Endometrium (tissue), 2 donors: ENCODE data around the gene KCNT1.

ENCODE experiments used
- FAIRE-seq: peaks from 2 replicates; lab custom pipeline; 2012; peaks lifted over from hg19 to GRCh38; lab: Jason Lieb, UNC
- donor health status: control.
- donor health status: control.

KCNT1 gene

GRCh38 chr9:135700525-135700924 lies 1.5 kb upstream of the KCNT1 start:
- no peak for FAIRE-seq

DNA sequence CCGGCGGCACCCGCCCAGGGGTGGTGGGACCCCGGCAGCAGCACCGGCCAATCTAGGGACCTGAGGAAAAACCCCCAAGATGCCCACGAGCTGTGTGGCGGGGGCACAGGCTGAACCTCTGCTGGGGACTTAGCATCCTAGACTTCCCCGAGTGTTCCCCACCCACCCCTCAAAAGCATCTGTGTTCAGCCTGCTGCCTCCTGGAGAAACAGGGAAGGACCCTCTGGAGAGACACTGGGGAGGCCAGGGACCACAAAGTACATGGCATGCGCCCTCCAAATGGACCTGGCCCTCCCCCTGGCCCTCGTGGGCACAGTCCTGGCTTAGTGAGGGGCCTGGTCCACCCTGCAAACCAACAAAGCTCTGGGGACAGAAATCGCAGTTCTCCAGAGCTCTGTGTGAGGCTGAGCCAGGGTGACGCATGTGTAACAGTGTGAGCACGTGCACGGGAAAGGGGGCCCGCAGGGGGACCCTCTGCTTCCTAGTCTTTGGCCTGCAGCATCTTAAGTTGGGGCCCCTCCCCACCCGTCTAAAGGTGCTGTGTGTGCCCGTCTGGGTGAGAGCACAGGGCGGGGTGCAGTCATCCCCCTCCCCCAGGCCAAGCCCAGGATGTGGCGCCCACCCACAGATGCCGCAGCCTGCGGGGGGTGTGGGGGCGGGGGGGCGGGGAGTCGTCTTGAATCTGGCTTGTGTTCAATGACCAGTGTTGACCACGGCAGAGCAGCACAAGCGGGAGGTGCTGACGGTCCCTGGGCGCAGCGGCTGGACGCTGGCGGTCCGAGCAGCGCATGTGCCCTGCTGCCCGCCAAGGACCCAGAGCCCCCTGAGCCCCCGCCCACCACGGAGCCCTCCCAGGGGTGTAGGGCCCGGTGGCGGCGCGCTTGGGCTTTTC lies 672 bp upstream of the KCNT1 start:
- FAIRE-seq = no peak

- FAIRE-seq = no peak
These were observed 1.7 kb downstream of the KCNT1 start for GRCh38 chr9:135703726-135704125.

DNA sequence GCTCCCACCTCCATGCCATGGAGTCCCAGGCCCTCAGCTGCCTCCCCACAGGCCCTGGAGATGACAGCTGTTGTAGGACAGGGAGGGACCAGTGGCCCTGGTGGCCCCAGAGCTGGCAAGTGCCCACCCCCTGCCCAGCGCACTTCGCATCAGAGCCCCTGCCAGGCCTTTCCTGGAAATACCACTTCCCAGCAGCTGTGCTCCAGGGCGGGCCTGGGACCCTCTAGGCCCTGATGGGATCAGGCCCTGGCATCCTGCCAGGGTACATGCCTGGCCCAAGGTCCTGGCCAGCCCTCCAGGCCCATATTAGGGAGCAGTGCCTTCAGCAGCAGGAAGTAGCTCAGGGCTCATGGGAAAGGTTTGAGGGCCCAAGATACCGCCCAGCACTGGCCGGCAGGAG lies 2.5 kb downstream of the KCNT1 start:
- no peak for FAIRE-seq

DNA sequence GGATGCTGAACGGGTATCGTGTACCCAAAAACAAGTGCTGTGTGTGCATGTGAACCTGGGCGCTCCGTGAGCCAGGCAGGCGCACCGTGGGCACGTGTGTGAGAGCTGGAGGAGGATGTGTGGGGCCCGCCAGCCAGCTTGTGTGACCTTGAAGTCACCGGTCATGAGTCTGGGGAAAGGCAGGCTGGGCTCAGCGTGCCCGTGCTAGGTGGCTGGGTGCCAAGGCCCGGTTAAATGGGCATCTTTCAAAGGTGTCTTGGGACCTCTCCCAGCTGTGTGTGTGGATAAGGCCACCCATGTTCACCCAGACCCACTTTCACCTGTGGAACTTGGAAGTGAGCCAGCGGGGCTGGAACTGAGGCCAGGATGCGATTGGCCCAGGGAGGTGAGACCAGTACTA lies 3.4 kb downstream of the KCNT1 start:
- no peak for FAIRE-seq

DNA sequence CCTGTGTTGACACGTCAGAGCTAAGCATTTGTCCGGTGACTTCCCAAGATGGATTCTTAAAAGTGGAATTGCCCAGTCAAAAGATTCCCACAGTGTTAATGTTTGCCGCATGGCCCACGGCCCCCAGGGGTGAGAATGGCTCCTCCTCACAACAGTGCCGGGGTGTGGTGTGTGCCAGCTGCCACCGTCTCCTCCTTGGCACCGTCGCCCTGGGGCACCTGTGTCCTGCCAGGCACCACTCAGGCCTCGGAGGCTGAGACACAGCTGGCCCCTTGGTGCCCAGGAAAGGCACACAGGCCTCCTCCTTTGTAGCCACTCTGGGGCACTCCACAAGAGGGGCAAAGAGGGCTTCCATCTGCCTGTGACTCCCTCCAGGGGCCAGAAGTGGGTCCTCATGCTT lies 4.3 kb downstream of the KCNT1 start:
- FAIRE-seq = no peak

- no peak for FAIRE-seq
These were observed 5.5 kb downstream of the KCNT1 start for GRCh38 chr9:135707252-135708138.

DNA sequence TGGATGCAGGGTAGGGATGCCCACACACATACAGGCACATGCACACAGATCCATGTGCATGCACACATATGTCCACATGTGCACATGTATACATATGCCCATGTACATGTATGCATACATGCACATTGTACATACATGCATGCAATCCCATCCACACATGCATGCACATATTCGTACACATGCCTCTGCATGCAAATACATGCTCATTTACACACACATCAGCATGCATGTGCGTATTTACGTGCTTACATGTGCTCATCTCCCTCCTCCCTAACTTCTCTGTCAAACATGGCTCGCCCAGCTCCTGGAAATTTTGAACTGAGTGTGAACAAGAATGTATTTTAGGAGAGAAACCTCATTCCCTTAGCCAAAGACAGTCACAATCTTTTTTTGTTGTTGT lies 6.2 kb downstream of the KCNT1 start:
- FAIRE-seq = no peak

DNA sequence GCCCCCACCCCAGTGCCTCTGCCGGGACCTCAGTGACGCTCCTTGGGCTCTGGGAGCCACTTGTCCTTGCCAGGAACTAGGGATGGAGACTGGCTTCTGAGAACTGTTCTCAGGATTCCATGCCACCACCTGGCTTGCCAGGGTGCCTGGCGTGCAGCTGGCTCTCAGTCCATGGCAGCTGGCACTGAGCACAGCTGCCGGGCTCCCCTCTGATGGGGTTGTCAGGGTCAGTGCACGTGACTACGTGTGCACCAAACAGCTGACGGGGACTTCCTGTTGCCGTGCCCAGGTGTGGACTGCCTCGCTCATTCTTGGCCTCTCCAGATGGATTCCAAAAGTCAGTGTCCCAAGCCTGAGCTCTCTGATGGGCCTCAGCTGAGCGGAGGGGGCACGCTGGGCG lies 9.4 kb downstream of the KCNT1 start:
- no peak for FAIRE-seq

- FAIRE-seq = no peak
These were observed 9.9 kb downstream of the KCNT1 start for GRCh38 chr9:135711881-135712280.

GRCh38 chr9:135712613-135713295 lies 10.8 kb downstream of the KCNT1 start:
- FAIRE-seq = no peak

DNA sequence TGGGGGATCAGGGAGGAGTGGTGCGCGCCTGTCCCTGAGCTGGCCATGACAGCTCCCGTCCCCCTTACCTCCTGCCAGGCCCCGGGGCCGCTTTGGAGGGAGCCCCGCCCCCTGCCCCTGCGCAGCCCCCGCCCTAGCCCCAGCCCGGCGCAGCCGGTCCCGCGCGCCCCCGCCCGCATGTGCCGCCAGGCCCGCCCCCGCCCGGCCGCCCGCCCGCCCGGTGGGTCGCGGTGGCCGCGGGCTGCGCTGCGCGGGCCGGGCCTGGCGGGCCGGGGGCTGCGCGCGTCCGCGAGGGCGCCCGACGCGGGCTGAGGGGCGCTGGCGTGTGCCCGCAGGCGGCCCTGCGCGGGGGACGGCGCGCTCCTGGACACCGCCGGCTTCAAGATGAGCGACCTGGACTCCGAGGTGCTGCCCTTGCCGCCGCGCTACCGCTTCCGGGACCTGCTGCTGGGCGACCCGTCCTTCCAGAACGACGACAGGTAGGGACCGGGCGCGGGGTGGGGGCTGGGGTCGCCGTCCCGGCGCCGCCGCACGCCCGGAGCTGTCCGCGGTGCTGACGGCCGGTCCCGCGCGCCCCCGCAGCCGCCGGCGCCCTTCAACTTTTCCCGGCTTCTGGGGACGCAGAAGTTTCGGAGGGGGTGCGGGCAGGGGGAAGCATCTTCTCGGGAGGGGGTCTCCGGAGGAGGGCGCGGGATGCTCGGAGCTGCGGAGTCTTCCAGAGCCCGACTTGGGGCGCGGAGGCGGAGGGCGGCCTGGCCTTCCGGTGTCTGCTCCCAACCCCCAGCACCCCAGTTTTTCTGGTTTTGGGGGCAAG lies 12.5 kb downstream of the KCNT1 start:
- FAIRE-seq = no peak

- FAIRE-seq = no peak
These were observed 13.1 kb downstream of the KCNT1 start for GRCh38 chr9:135715056-135715595.

DNA sequence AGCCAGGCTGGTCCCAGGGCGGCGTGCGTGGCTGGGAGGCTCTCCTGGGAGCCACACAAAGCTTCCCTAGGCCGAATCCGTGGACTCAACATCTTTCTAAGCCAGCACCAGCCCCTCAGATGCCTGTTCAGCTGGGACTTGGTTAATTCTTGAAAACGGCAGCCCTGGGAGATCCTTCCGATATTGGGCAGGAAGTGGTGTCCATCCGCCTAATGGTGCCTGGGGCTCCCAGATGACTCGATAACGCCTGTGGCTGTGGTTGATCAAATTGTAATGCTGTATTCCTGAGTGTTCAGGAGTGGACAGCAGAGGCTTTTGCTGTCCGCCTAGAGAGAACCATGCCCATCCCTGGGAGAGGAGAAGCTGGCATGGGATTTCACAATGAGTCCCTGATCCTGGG lies 14.1 kb downstream of the KCNT1 start:
- FAIRE-seq = no peak

- FAIRE-seq = no peak
These were observed 15.4 kb downstream of the KCNT1 start for GRCh38 chr9:135717410-135717809.

DNA sequence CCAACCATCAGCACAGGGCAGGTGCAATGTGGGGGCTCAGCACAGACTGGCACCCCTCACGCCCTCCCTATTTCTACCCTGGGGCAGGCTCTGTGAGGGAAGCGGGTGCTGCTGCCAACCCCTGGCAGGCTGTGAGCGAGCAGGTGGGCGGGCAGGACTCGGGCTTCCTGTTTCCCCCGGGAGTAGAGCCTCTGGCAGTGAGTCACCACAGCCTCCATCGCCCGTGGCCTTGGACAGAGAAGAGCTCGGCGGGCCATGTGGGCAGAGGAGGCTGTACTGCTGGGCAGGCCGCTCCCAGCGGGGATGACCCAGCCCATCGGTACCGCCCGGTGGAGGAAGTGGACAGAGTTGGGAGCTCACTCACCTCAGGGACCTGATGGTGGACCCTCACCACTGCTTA lies 16.6 kb downstream of the KCNT1 start:
- FAIRE-seq = no peak

- FAIRE-seq = no peak
These were observed 17.5 kb downstream of the KCNT1 start for GRCh38 chr9:135719472-135719871.

DNA sequence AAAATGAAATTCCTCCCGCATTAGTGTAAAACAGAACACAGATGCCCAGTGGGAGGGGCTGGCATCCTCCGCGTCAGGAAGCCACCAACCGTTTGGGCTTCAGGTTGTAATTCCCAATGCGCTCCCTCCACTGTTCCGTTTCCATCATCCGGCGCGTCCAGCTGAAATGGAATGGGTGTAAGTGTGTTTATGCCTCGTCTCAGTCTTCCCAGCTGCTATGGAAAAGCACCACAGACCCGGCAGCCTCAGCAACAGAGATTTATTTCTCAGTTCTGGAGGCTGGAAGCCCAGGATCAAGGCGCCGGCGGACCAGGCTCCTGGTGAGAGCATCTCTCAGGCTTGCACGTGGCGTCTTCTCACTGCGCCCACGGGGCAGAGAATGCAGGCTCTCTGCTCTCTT lies 20.4 kb downstream of the KCNT1 start:
- no peak for FAIRE-seq

DNA sequence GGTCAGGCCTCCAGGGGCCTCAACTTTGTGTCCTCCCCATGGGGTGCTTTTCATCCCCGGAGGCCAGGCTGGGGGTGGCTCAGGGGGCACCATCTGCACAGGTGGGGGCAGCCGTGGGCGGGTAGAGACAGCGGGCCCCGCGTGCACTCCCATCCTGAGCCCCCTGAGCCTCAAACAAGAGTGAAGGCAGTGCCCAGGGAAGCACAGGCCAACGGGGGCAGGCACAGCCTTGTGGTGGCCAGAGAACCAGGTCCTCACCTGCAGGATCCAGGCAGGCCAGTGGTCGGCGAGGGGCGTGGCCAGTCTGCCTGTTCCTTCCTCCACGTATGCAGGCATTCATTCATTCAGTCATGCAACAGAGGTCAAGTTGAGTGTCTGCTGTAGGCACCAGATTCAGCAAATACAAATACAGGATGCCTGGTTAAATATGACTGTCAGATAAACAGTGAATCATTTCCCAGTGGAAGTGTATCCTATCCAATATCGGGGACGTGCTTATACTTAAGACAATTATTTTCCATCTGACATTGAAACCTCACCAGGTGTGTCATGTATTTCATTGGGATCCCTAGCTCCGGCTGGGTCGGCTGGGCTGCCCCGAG lies 22.3 kb downstream of the KCNT1 start:
- no peak for FAIRE-seq

DNA sequence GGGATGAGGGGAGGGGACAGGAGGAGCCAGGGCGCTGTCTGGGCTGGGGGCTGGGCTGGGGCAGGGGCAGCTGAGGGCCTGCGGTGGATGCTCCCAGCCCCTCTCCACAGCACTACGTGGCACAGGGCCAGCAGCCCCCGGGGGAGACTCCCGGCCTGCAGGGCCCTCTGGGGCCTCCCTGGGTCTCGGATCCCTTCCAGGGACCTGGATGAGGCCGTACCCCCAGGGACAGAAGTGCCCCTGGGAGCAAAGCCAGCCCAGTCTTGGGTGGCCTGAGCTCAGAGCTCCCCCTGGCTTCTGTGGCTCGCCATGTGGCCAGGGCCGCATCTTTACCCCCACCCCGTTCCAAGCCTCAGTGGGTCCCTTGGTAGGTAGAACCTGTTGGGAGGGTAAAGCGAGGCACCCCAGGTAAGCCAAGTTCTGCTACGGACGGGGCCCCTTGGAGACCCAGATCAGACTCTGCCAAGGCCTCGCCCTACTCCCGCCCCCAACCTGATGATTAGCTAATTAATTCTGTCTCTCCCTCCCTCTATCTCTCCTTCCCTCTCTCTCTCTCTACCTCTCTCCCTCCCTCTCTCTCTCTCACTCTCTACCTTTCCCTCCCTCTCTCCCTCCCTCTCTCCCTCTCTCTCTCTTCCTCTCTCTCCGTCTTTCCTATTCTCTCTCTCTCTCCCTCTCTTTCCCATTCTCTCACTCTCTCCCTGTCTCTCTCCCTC lies 24.3 kb downstream of the KCNT1 start:
- no peak for FAIRE-seq
